CD4-positive, alpha-beta T cell treated with Interleukin-10 for 1 hour (primary cell): ENCODE measurements around the gene KCNB1.
A peak's percentile ranks its signal among the peaks of the same experiment; 100 is the strongest.

Source experiments
- DNase-seq: peaks from one replicate; pipeline ENCODE4 v3.0.0-alpha.2; 2020

Gene KCNB1

DNA sequence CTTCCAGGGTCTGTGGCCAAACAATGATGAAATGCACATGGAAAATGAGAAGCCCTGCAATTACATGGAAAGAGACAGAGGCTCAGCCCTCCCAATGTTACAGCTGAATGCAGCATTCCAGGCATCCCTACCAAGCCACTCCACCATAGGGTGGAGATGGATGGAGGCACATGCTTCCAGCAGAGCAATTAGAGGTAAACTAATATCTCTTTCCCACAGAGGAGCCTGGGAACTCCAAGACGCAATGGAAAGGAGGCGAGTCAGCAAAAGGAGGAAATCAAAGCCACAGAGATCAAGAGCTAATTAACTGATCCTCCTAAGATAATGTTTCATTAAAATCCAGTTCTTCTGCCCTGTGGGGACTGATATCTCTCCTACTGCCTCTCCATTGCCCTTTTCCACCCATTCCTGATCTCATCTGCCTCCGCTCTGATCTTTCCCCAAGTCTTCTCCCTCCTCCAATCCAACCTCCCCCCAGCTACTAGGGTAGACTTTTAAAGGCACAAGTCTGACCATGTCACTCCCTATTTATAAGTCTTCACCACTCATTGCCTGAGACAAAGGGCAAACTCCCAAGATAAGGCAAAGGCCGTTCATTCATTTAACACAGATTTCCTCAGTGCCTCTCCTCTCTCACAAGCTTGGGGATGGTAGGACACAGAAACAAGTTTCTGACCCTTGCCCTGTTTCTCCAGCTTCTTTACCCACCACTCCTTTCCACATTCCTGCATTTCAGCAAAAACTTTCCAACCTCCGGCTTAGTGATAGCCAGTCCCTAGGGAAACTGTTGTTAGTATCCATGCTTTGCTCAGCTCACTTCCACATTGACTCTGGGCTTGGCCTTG is 14.3 kb upstream of the KCNB1 start:
- DNase-seq = no peak

DNA sequence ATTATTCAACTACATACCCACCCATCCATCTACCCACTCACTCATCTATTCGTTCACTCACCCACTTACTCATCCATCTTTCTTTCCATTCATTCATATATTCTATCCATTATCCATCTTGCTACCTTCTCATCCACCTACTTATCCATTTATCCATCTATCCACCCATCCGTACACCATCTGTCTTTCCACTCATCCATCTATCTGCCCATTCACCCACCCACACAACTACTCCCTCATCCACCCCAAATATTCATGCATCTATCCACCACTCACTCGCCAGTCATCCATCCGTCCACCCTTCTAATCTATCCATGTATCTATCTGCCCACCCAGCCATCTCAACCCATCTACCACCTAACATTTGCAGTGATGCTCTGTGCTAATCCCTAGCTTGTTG is 13.6 kb upstream of the KCNB1 start:
- DNase-seq = no peak

DNA sequence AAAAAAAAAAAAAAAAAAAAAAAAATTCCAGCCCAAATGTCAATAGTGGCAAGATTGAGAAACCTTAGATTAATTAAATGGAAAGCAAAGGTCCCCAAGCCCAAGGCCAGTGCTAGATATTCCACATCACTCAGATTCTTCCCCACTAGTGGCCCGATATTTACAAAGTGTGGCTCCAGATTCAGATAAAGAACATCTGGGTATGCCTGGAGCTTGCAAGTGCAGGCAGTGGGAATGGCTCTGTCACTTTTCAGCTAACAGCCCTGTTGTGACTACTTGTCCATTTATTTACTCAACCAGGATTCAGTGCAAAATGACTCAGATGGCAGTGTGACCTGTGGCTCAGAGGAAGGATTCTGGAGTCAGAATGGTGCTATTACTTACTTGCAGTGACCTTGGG is 8.2 kb upstream of the KCNB1 start:
- no peak for DNase-seq

DNA sequence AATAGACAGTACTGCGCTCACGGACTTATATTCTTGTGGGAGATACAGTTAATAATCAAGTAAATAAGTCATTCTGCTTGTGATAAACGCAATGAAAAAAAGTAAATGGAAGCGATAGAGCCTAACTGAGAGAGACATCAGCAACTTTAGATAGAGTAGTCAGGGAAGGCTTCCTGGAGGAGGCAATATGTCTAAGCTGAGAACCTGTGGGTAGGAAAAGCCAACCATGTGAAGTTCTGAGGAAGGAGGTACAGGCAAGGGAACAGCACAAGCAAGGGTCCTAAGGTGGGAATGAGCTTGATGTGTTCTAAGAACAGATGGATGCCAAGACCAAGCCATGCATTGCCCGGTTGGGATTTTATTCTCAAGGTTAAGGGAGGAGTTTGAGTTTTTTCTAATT is 7.2 kb upstream of the KCNB1 start:
- DNase-seq = no peak

DNA sequence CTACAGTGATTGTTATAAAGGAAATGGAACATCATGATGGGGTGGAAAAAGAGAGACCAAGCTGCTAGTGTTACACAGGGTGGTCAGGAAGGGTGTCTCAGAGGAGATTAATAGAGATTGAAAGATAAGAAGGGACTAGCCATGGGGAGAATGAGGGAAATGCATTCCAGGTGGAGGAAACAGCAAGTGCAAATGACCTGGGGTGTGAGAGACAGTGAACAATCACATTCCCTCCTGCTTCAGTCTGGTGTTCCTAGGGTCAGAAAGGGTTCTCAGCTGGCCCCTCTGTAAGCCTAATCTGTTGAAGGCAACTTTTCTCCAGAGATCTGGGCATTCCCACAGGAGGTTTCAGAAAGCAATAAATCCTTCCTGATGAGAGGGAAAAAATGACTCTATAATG is 3.6 kb upstream of the KCNB1 start:
- no peak for DNase-seq

DNA sequence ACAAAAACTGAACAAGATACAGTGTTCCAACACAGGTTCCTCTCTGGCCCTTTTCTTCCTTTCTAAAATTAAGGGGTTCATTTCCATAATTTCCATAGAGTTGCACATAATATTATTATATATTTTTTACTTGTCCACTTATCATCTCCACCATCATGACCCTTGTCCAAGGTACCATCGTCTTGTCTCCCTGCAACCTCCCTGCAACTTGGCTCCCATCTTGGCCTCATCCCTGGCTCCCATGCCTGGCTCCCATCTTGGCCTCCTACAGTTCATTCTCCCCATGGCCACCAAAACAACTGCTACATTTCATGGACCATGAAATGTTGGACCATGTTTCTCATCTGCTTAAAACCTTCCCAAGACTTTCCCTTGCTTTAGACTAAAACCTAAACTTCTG is 3.1 kb upstream of the KCNB1 start:
- no peak for DNase-seq

DNA sequence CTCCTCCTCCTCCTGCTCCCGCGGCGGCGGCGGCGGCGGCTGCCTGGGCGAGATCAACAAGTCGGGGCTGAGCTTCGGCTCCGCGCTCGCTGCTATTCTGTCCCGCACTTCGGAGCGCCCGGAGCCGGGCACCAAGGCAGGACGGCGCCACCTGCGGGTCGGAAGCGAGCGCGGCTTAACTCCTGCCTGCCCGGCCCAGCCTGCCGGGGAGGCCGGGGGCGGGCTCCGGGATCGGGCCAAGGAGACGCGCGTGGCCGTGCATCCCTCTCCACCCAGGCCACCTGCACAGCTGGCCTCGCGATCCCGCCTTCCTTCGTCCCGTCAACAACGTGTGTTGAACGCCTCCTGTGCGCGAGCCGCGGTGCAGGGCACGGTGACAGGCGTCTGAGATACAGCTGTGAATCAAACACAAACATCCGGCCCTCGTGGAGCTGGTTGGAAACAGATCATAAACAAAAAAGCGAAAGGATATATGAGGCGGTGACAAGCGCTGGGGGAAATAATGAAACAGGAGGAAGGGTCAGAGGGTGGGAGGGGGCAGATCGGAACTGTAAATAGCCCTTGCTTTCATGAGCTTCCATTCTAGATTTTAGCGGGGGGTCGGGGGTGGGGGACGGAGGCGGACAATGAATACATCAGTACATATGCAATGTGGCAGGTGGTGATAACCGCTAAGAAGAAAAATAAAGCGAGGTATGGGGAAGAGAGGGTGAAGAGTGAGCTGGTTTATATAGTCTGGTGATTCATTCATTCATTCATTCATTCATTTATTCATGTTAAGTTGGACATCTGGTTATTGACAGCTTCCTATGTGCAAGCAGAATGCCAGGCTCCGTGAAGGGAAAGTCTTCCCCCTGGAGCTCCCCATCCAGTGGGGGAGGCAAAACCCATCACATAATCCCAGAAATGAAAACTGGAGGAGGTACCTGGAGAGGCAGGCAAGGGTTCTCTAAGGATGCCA is 2.0 kb upstream of the KCNB1 start:
- DNase-seq = peak; percentile 53

DNA sequence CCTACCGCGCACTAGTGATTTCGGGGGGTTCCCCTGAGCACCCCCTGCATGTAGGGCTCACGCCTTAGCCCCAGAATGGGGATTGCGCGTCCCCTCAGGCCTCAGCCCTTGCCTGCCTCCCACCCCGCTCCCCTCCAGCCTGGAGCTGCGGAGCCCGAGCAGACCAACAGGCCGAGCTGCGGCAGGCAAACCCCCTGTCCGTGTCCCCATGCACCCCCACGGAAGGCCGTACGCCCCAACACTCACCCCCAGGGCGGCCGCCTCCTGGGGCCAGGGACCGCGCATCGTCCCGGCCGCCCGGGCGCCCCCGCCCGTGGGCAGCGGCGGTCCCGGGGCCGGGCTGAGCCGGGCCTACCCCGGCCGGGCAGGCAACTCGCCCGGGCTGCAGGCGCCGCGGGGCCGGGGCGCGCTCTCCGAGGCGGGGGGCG is 1.2 kb upstream of the KCNB1 start:
- DNase-seq = no peak

DNA sequence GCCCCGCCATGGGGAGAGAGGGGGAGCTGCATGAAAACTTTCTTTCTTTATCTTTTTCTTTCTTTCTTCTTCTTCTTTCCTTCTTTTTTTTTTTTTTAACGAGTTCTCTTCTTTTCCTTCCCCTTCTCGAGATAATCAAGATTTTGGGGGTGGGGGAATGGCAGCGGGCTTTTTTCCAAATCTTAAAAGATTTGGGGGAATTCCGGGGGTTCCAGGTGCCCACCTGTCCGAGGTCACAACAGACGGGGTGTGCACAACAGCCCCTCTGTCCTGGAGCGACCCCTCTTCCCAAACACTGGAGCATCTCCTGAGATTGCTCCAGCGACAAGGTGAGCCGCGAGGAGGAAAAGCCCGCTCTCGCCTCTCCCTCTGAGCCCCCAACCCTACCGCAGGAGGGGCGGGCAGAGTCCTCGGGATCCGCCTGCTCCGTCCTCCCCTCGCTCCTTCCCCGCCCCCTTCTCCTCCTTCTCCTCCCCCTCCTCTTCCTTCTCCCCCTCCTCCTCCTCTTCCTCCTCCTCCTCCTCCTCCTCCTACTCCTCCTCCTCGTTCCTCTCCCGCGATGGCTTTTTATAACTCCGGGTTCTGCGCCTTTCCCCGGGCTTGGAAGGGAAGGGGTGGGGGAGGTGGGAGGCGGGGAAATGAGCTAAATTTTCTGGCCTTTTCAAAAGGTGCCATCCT is 689 bp upstream of the KCNB1 start:
- DNase-seq = no peak

DNA sequence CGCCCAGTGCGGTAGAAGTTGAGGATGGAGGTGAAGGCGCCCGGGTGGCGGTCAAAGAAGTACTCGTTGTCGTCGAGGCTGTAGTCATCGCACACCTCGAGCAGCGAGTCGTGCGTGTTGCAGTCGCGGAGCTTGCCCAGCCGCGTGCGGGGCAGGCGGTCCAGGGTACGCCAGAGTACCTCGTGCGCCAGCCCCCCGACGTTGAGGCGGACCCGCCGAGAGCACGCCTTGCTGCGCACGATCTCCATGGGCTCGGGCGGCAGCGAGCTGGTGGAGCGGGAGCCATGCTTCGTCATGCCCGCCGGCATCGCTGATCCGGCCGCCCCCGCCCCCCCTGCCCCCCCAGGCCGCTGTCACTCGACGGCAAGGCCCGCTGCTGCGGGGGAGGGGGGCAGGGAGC is 295 bp downstream of the KCNB1 start:
- no peak for DNase-seq

DNA sequence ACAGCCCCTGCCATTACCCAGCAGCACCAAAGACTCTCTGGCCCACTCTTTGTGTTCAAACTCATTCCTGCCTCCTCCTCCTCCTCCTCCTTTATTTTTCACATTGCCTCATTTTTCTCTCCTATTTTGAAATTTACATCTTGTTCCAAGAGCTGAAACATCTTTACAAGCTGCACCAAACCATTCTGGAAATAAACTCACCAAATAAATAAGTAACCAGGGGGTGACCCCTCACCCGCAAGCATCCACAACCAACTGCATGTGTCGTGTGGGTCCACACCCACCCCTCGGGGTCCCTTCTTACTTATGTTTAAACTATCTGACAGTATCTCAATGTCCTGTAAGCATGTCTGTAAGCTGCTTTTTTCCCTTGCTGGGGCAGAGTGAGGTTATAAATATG is 1.4 kb downstream of the KCNB1 start:
- DNase-seq = no peak

DNA sequence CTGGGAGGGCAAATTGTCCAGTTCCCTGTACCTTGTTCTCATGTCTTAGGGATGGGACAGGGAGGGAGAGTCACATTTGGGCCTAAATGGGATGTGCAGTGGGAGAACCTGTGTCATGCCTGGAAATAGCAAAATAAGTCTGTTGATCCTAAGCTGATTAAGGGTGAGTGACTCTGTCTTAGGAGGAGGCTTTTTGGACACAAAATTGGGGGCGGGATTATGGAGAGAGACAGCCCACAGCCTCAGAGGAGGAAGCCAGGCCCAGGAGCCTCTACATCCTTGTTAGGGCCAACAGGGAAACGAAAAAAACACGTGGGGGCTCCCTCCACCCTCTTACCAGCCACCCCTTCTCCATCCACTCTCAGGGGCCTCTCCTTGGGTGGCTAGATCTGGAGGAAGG is 2.2 kb downstream of the KCNB1 start:
- no peak for DNase-seq

DNA sequence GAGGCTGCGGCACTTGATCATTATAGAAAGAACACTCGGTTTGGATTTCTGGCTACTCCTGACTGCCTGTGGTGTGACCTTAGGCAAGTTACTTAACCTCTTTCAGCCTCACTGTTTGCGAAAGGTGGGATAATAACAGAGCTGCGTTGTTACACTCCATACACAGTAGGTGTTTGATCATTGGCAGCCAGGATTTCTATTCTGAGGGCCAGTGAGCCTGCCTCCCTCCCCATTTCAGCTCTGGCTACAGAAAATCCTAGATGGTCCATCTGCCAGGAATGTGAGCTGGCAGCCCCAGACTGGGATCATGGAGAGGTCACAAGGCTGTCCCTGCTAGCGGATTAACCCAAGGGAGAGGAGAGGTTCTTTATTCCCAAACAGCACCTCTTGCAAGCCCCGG is 2.7 kb downstream of the KCNB1 start:
- no peak for DNase-seq

DNA sequence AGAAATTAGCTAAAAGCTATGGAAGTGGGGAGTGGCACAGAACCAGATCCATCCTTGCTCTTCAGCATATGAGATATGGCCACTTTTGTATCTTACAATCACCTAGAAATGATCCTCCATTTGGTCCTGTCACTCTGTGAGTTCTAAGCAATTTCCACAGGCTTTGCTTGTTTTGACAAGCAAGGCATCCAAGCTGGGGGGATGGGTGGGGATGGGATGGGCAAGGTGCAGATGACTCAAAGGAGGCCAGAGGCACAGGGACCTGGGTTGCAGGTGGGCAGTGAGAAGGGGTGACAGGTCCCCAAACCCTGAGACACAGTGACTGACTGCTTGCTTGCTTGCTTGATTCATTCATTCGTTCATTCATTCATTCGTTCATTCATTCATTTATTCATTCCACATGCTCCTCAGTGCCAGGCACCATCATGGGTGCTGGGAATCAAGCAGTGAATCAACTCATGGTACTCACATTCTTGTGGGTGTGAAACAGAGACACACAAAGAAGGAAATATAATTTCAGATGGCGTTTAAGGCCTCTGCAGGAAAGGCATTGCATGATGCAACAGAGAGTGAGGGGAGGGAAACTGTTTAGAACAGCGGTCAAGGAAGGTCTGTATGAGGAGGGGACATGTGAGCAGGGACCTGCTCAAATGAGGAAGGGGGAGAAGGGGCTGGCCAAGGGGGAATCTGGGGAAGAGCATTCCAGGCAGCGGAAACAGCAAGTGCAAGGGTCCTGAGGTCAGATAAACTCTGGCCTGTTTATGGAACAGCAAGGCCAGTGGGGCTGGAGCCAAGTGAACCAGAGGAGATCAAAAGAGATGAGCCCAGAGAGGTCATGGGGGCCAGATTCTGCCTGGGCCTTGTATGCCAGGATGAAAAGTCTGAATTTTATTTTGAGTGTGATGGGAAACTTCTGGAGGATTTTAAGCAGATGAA is 3.4 kb downstream of the KCNB1 start:
- no peak for DNase-seq

DNA sequence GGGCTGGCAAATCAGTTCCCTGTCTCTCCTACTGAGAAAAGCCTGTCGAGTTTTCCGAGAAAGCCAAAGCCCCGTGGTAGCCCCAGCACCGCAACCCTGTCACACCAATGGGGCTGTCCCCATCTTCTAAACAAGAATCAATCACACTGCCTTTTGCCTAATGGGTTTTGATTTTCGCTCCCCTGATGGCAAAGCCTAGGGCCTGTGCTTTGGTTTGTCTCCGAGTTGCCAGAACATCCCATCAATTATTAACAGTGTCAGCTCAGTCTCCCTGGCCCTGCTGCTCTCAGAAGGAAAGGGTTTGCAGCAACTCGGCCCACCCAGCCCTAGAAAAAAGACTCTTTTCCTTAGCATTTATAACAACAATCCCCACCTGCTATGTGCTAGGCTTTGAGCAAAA is 4.2 kb downstream of the KCNB1 start:
- DNase-seq = no peak

DNA sequence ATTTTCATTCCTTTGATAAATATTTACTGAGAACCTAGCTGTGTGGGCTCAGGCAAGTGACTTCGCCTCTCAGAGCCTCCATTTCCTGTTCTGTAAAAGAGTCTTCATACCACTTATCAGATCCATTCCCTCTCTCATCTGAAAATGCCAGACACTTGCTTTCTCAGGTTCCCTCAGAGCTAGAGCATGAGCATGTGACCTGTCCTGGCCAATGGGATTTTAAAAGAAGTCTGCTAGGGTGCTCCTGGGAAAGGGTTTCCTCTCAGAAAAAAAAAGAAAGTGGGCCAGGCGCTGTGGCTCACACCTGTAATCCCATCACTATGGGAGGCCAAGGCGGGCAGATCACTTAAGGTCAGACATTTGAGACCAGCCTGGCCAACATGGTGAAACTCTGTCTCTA is 5.3 kb downstream of the KCNB1 start:
- DNase-seq = no peak

DNA sequence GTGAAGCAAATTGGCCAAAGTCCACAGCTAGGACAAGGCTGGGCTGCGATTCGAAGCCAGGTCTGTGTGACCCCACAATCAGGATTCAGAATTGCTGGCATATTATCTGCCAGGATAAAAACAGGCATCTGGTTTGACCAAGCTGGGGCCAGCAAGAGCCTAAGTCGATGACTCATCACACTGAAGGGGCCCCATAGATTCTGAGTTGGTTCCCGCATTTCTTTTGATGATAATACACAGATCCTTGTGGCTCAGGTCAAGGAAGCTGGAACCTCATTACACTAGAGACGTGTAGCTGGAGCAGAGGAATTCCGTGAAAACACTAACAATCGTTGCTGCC is 6.5 kb downstream of the KCNB1 start:
- no peak for DNase-seq

DNA sequence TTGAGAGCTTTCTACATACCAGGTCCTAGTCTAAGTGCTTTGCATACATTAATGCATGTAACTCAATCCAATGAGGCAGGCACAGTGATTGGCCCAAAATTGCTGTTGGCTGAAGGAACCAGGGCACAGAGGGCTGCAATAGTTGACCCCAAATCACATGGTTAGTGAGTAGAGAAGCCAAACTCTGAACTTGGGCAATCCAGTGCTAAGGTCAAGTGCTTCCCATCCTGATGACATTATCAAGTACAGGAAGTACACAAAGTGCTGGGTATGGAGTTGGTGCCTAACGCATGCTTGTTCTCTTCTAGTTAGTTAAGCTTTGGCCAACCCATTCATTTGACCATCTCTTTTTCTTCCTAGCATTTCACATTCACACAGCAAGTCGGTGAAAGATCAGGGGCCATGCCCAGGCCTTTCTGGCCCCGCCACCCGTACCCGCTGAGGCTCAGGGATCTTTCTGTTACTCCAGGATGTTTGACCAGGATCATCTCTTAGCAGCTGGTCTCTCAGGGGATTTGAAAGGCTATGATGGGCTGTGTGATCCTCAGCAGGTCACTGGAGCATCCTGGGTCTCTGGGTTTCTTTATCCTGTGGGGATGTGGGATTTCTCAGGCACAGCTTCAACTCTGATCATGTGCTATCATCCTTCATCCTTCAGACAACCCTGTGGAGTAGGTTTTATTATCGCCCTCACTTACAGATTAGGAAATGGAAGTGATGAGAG is 7.0 kb downstream of the KCNB1 start:
- no peak for DNase-seq

DNA sequence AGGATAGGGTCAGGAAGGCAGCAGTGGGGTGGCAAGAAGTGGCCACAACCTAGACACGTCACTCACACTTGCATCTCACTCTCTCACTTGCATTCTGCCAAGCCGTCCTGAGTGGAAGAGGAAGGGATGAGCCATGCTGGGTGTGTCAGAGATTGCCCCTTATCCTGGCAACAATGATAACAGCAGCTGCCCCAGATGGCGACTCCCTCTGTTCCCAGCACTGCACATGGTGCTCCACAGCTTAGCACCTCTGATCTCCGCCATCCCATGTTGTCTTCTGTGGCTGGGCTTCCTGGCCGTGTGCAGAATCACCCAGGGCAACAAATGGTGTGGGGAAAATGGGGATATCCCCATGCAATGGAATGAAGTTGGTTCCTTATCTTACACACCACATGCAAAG is 11.1 kb downstream of the KCNB1 start:
- DNase-seq = no peak

DNA sequence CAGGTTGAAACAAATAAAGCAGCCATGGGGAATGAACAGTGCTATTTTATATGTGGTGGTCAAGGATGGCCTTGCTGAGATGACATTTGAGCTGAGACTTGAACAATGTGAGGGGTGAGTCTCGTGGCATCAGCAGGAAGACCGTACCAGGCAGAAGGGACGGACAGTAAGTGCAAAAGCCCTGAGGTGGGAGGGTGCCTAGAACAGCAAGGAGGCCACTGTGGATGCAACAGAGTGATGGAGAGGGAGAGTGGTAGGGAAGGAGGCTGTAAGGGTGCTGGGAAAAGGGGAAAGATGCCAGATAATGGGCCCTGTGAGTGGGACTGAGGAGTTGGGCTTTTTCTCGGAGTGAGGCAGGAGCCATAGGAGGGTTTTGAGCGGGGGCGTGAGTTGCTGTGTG is 11.5 kb downstream of the KCNB1 start:
- no peak for DNase-seq

DNA sequence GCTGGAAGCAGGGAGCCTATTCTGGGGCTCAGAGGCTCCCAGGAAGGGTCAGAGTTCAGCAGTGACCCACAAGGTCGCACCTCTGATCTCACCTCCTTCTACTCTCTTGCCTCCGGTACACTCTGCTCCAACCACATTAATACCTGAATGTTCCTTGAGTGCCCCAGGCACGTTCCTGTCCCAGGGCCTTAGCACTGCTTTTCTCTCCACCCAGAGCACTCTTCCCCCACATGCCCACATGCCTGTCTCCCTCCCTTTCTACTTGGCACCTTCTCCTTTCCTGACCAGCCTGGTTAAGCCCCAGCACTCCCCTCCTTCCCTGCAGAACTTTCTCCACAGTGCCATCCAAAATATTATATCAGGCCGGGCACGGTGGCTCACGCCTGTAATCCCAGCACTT is 13.4 kb downstream of the KCNB1 start:
- no peak for DNase-seq

DNA sequence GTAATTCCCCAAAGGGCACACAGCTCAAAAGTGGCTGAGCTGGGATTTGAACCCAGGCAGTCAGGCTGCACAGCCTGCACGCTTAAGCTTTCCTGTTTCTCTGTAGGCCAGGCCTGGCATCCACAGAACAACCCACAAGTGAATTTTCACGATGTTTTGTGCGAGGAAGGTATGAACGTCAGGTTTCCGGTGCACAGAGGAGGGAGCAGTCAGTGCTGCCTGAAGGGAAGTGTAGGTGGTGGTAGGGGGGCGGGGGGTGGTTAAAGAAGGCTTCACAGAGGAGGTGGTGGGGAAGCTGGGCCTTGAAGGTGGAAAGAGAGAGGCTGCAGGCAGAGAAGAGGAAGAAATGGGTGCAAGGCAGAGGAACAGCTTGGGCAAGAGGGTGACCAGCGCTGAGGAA is 14.1 kb downstream of the KCNB1 start:
- no peak for DNase-seq
